A673 (cell line): ENCODE measurements around the gene EIF3L. TPM values are rescaled to one million over a fixed set of nuclear protein-coding genes. Genes with fewer than 3 reads are reported as not detected.

Source experiments
- BruUV-seq: library from RNA; stranded (reverse); fragments of 400-500 nt; replicated peaks from 2 replicates; lab custom pipeline; 2021; lab: Mats Ljungman, UMichigan
- CTCF ChIA-PET: fragments of 300-600 bp; sonication (Branson Sonifier 250); formaldehyde crosslinking; loops from one replicate; lab custom pipeline; 2022; ENCODE audit warnings: antibody characterized with exemption; lab: Charles Lee
- POLR2A ChIA-PET: fragments of 300-600 bp; sonication (Branson Sonifier 250); formaldehyde crosslinking; loops from one replicate; lab custom pipeline; 2022; ENCODE audit warnings: antibody characterized with exemption; ENCODE audit not compliant: low non-redundant PET; lab: Charles Lee
- DNase-seq: peaks from one replicate; pipeline ENCODE4 v3.0.0-alpha.2; 2015; ENCODE audit warnings: low spot score
- H3K27ac ChIP-seq: fragments of 200-600 bp; sonication (generic); 2 replicates; pipeline ENCODE4 v1.5.1; 2016; ENCODE audit warnings: mixed run types, low read depth, mild to moderate bottlenecking, mixed read lengths, antibody characterized with exemption, low read length; ENCODE audit not compliant: poor library complexity, severe bottlenecking
- H3K27me3 ChIP-seq: fragments of 200-600 bp; sonication (generic); replicated peaks from 2 replicates; pipeline ENCODE4 v1.6.1; 2017; ENCODE audit warnings: mixed run types, low read depth, mild to moderate bottlenecking, mixed read lengths, antibody characterized with exemption, low read length; ENCODE audit not compliant: insufficient read depth, poor library complexity
- H3K36me3 ChIP-seq: fragments of 200-600 bp; sonication (generic); 2 replicates; pipeline ENCODE4 v1.6.1; 2016; ENCODE audit warnings: mixed run types, mild to moderate bottlenecking, mixed read lengths, antibody characterized with exemption, low read length; ENCODE audit not compliant: insufficient read depth, poor library complexity, severe bottlenecking
- H3K4me1 ChIP-seq: fragments of 200-600 bp; sonication (generic); 2 replicates; pipeline ENCODE4 v1.6.1; 2017; ENCODE audit warnings: mixed run types, mild to moderate bottlenecking, mixed read lengths, antibody characterized with exemption, low read length; ENCODE audit not compliant: insufficient read depth, poor library complexity, severe bottlenecking
- H3K4me3 ChIP-seq: fragments of 200-600 bp; sonication (generic); 2 replicates; pipeline ENCODE4 v1.5.1; 2016; ENCODE audit warnings: low read depth, mixed run types, mild to moderate bottlenecking, mixed read lengths, low read length; ENCODE audit not compliant: poor library complexity, severe bottlenecking
- H3K9me3 ChIP-seq: fragments of 200-600 bp; sonication (generic); 2 replicates; pipeline ENCODE4 v1.6.1; 2016; ENCODE audit warnings: mixed run types, low read depth, mild to moderate bottlenecking, mixed read lengths, antibody characterized with exemption, low read length; ENCODE audit not compliant: poor library complexity, severe bottlenecking
- EZH2 ChIP-seq: fragments of 200-600 bp; sonication (generic); IDR thresholded peaks from 2 replicates; pipeline ENCODE4 v1.6.1; 2017; ENCODE audit warnings: borderline replicate concordance, low read depth, mild to moderate bottlenecking, mixed read lengths, antibody characterized with exemption, low read length; ENCODE audit not compliant: poor library complexity, severe bottlenecking
- intact Hi-C: fragments of 100-400 bp; cut with micrococcal nuclease; formaldehyde crosslinking; loops from one replicate; pipeline ENCODE4 v1.10.0; 2022; ENCODE audit not compliant: unreplicated experiment
- total RNA-seq: library from RNA; stranded (reverse); gene quantifications from 2 replicates; pipeline ENCODE4 v1.2.3, GENCODE V29; 2021
- TF ChIP-seq, protein P1 (sequence below): fragments of 300-800, 200-600 bp; sonication (generic); conservative IDR thresholded peaks from 2 replicates; pipeline ENCODE4 v1.5.1; 2017; ENCODE audit warnings: low read depth, mild to moderate bottlenecking, antibody characterized with exemption, low read length, moderate library complexity, mixed read lengths

The EIF3L gene
- total RNA-seq, 1 experiment from 2014 or later, result 492 TPM

DNA sequence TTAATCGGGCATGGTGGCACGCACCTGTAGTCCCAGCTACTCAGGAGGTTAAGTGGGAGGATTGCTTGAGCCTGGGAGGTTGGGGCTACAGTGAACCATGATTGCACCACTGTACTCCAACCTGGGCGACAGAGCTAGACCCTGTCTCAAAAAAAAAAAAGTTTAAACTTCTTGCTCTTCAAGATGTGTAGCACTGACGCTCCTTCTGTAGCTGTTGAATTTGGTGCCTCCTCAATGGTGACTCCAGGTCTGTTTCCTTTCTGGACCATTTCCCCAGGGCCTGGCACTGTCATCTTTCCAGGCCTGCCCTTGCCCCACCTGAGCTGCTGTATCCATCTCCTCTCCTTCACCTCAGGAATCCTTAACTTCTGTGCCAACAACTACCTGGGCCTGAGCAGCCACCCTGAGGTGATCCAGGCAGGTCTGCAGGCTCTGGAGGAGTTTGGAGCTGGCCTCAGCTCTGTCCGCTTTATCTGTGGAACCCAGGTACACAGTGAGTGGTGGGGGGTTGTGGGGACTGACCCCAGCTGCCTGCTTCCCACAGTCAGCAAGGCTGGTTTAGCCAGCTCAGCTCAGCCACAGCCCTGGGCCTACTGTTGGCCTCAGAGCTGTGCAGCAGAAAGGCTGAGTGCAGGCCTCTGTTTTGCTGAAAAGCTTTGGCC, 39.4 kb upstream of the EIF3L start:
- Histone ChIP-seq H3K4me1 (peaks cover 15% of the 10 kb centered on the region), H3K27ac (no peak overlapping the region), H3K36me3 (no peaks in the 10 kb centered on the region), H3K9me3 (no peaks in the 10 kb centered on the region), H3K27me3 (no peaks in the 10 kb centered on the region), H3K4me3 (no peak overlapping the region)
- TF ChIP-seq, protein P1, sequence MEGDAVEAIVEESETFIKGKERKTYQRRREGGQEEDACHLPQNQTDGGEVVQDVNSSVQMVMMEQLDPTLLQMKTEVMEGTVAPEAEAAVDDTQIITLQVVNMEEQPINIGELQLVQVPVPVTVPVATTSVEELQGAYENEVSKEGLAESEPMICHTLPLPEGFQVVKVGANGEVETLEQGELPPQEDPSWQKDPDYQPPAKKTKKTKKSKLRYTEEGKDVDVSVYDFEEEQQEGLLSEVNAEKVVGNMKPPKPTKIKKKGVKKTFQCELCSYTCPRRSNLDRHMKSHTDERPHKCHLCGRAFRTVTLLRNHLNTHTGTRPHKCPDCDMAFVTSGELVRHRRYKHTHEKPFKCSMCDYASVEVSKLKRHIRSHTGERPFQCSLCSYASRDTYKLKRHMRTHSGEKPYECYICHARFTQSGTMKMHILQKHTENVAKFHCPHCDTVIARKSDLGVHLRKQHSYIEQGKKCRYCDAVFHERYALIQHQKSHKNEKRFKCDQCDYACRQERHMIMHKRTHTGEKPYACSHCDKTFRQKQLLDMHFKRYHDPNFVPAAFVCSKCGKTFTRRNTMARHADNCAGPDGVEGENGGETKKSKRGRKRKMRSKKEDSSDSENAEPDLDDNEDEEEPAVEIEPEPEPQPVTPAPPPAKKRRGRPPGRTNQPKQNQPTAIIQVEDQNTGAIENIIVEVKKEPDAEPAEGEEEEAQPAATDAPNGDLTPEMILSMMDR, result no peak
- no peak for TF ChIP-seq EZH2
- ChIA-PET CTCF (interaction anchor here (0.7 kb wide), 1 partner anchor 20 kb away, joined by 3 read pairs; no protein-coding TSS in a partner anchor), POLR2A (no interaction called here)
- intact Hi-C loops, result no loop called here
- DNase-seq, result no peak
- no TSS peak for BruUV-seq

DNA sequence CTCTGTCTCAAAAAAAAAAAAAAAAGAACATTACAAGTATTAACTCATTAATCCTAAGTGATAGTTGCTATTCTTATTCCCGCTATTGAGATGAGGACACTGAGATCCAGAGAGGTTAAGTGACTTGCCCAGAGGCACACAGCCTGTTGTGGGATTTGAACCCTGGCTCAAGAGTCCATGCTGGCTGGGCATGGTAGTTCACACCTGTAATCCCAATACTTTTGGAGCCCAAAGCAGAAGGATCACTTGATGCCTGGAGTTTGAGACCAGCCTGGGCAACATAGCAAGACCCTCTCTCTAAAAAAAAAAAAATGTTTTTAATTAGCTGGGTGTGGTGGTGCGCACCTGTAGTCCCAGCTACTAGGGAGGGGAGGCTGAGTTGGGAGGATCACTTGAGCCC, 37.4 kb upstream of the EIF3L start:
- H3K9me3 ChIP-seq, result no peaks in the 10 kb centered on the region
- H3K4me1 ChIP-seq, result peaks cover under 1% of the 10 kb centered on the region
- H3K36me3 ChIP-seq, result no peaks in the 10 kb centered on the region
- no peak overlapping the region for H3K4me3 ChIP-seq
- DNase-seq, result no peak
- no peak overlapping the region for H3K27ac ChIP-seq
- ChIA-PET POLR2A (no interaction called here), CTCF (no interaction called here)
- H3K27me3 ChIP-seq, result no peaks in the 10 kb centered on the region
- no peak for TF ChIP-seq EZH2
- TF ChIP-seq, protein P1, result no peak
- BruUV-seq, result no TSS peak
- intact Hi-C loops, result no loop called here

DNA sequence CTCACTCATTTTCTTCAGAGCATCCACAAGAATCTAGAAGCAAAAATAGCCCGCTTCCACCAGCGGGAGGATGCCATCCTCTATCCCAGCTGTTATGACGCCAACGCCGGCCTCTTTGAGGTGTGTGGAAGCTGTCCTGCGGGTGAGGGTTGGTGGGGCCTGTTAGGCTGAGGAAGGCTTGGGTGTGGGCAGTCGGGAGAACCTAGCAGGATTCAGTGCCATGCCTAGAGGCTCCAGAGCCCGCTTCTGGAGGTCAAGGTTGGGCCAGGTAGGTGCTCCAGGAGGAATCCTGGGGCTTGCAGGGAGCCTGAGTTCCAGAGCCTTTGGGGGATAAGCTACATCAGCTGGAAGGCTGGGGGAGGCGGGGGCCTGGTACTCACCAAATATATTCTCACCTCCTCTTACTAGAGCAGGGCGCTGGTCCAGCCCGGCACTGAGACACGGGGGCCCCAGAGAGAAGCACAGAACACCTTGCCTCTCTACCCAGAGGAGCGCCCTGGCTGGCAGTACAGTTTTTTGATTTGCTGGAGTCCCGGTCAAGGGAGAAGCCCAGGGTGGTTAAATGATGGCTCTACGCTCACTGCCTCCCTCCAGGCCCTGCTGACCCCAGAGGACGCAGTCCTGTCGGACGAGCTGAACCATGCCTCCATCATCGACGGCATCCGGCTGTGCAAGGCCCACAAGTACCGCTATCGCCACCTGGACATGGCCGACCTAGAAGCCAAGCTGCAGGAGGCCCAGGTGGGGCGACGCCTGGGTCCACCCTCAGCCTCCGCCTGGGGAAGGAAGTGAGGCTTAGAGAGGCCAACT, 36.1 kb upstream of the EIF3L start:
- Histone ChIP-seq H3K9me3 (no peaks in the 10 kb centered on the region), H3K4me3 (no peak overlapping the region), H3K4me1 (peaks cover 4% of the 10 kb centered on the region), H3K36me3 (no peaks in the 10 kb centered on the region), H3K27ac (no peak overlapping the region), H3K27me3 (no peaks in the 10 kb centered on the region)
- intact Hi-C loops, result no loop called here
- TF ChIP-seq EZH2, result no peak
- TF ChIP-seq, protein P1, result no peak
- POLR2A ChIA-PET, result no interaction called here
- CTCF ChIA-PET, result no interaction called here
- no TSS peak for BruUV-seq
- no peak for DNase-seq
